Fibroblast of mammary gland (primary cell): ENCODE results near the gene PPP4C.
"Not testable (repeated sequence)": the region's sequence is repeated elsewhere in the genome, so short reads cannot be mapped to it uniquely, and the experiment has no call there.

Source experiments
- DNase-seq: peaks from one replicate; pipeline ENCODE4 v3.0.0-alpha.2; 2010; ENCODE audit warnings: low read depth
- H3K4me3 ChIP-seq: 2 replicates; pipeline ENCODE4 v1.5.1; 2011; ENCODE audit warnings: low read depth, mild to moderate bottlenecking, low read length, moderate library complexity; ENCODE audit not compliant: control insufficient read depth
- CTCF ChIP-seq: conservative IDR thresholded peaks from 2 replicates; pipeline ENCODE4 v1.5.1; 2011; ENCODE audit warnings: low read depth, low read length, inconsistent platforms; ENCODE audit not compliant: control insufficient read depth, insufficient read depth

The PPP4C gene

DNA sequence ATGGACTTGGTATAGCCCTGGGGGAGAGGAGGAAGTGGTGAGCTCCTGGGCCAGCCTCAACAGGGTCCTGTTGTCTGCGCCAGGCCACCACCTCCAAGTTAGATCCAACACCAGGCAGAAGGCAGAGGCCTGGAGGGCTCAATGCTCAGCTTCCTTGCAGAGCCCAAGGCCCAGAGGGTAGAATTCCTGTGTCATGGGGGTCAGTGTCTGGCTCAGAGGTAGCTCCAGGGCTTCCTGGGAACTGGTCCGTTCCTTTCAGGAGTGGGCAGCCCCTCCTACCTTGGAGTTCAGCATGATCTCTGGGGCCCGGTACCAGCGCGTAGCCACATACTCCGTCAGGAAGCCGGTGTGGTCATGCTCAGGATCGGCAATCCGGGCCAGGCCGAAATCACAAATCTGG lies 42.0 kb downstream of the PPP4C start:
- DNase-seq = no peak
- H3K4me3 ChIP-seq = no peak overlapping the region
- no peak for TF ChIP-seq CTCF

DNA sequence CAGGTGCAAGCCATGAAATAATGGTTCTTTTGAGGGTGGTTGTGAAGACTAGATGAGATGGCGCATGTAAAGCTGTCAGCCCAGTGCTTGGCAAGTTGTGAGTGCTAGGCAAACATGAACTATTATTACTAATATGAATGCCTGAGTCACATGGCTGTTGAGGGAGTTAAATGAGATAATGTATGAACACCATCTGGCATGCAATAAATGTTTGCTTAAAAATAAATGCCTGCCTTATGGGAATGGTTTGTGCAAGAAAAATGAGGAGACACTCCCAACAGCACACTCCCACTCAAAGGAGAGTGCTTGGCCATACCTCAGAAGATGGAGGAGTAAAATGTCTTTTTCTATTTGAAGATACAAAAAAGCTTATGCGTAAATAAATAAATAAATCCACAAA lies 43.6 kb downstream of the PPP4C start:
- no peak for TF ChIP-seq CTCF
- H3K4me3 ChIP-seq = no peak overlapping the region
- peak; percentile 41 for DNase-seq

GRCh38 chr16:30120340-30121105 lies 44.7 kb downstream of the PPP4C start:
- H3K4me3 ChIP-seq = no peak overlapping the region
- TF ChIP-seq CTCF = no peak
- no peak for DNase-seq

- peak; percentile 39 for DNase-seq
- peak overlapping the region; percentile 79 for H3K4me3 ChIP-seq
- TF ChIP-seq CTCF = no peak
Measured at GRCh38 chr16:30121741-30122571, 46.2 kb downstream of the PPP4C start.

GRCh38 chr16:30122604-30123160 lies 46.9 kb downstream of the PPP4C start:
- no peak for TF ChIP-seq CTCF
- no peak for DNase-seq
- peak overlapping the region; percentile 79 for H3K4me3 ChIP-seq

DNA sequence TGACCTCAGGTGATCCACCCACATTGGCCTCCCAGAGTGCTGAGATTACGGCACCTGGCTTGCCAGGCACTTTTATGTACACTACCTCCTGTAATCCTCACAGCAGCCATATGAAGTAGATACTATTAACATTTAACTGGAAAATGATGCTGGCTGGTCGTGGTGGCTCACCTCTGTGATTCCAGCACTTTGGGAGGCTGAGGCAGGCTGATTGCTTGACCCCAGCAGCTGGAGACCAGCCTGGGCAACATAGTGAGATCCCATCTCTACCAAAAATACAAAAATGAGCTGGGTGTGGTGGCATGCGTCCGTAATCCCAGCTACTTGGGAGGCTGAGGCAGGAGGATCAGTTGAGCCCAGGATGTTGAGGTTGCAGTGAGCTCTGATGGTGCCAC lies 49.2 kb downstream of the PPP4C start:
- H3K4me3 ChIP-seq = no peak overlapping the region
- no peak for TF ChIP-seq CTCF
- no peak for DNase-seq

DNA sequence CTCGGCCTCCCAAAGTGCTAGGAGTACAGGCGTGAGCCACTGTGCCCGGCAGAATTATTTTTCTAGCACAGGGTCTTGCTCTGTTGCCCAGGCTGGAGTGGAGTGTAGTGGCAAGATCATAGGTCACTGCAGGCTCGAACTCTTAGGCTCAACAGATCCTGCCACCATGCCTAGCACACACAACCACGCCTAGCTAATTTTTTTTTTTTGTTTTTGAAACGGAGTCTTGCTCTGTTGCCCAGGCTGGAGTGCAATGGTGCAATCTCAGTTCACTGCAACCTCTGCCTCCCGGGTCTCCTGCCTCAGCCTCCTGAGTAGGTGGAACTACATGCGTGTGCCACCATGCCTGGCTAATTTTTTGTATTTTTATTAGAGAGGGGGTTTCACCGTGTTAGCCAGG lies 49.9 kb downstream of the PPP4C start:
- DNase-seq, H3K4me3 ChIP-seq: not testable (repeated sequence)
